T-helper 2 cell (primary cell): Measurements from ENCODE around the gene RASSF7.
A peak's percentile ranks its signal among the peaks of the same experiment; 100 is the strongest.

Source experiments
- DNase-seq, 5 experiments: peaks; one replicate each; pipeline versions ENCODE4 v3.0.0 to v3.0.0-alpha.2; 2012 to 2022

The RASSF7 gene

DNA sequence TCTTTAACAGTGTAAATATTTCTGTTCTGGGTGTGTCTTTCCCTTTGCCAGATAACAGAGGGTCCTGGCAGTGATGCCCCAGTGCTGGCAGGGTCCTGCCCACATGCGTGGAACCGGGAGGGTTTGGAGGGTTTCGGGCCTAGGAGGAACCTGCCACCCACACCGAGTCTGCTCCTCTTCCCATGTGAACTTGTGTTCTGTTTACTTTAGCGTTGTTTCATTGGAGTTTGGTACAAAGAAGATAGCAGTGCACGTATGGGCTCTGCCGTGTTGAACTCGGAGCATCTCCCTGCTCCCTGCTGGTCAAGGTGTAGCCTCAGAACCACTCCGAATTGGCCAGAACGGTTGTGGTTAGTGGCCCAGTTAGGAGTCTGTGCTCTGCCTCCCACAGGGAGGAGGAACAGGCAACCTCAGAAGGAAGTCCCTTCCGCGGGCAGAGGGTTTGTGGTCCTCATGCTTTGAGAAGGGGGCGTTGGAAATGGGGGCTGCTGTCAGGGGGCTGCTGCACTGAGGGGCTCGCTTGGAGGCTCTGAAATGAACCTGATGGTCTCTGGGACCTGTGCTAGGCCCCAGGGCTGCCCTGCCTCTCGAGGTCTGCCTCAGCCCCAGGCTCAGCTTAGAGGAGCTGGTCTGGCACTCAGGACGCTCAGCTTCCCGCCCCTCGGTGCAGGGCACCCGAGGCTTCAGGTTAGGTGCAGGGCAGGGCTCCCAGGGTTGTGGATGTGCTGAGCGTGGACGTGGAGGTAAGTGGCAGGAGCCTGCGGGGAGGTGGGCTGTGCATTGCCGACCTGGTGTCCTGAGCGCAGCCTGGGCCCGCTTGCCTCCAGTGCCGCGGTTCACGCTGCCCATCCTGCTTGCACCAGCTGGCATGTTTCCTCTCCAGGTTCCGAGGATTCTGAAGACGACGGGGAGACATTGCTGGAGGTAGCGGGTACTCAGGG lies 25.9 kb downstream of the RASSF7 start:
- no peak for DNase-seq

DNA sequence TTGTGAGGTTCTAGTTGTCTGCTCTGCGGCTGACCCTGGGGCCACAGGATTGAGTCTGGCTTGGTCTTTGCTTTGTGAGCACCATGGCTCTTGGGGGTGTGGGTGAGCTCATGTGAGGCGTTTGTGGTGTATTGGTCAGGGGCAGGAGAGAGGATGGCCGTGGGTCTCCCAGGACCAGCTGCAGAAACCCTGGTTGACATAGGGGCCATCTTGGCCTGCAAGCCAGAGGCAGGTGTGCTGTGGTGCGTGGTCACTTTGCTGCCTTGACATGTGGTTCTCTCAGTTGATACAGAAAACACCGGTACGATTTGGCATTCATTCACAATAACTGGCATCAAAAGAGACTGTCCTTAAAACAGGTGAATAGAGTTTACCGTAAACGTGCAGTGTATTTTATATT lies 26.8 kb downstream of the RASSF7 start:
- DNase-seq, result no peak

DNA sequence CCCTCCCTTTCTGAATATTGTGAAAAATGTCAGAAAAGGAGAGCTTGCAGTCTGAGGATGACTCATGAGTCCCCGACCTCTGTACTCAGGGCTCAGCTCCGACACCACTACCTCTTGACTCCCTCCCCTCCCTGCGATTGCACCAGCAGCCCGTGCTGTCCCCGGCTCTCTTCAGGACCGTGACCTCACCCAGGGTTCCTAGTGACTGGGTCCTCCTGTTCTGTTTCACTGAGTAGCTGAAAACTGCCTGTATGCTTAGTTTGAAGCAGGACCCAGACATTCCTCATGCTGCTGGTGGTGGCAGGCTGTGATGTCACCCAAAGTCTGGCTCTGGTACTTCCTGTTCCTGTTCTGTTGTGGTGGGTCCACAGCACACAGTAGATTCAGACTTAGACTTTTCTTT lies 27.2 kb downstream of the RASSF7 start:
- peak in 2 of 5 experiments; percentile 71 to 81 for DNase-seq

DNA sequence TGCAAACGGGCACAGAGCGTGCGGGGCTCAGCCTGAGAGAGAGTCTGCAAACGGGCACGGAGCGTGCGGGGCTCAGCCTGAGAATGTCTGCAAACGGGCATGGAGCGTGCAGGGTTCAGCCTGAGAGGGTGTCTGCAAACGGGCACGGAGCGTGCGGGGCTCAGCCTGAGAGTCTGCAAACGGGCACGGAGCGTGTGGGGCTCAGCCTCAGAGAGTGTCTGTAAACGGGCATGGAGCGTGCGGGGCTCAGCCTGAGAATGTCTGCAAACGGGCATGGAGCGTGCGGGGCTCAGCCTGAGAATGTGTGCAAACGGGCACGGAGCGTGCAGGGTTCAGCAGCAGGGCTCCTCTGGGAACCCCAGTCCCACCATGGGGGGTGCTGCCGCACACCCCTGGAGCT lies 29.0 kb downstream of the RASSF7 start:
- no peak for DNase-seq

DNA sequence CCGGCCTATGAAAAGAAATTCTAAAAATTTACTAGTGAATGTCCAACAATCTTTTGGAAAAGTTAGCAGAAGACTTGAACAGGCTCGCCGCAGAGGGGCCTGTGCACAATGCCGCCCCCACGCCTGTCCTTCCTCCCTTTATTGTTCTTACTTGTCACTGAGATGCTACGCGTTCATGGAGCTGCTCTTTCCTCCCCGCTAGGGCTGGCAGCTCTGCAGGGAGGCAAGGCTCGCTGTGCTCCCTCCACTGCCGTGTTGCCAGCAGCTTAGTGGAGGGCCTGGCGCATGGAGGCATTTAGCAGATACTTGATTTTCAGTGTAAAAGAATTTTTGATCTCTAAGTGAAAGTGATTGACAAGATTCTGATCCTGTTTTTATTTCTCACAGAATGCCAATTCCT lies 30.2 kb downstream of the RASSF7 start:
- no peak for DNase-seq

DNA sequence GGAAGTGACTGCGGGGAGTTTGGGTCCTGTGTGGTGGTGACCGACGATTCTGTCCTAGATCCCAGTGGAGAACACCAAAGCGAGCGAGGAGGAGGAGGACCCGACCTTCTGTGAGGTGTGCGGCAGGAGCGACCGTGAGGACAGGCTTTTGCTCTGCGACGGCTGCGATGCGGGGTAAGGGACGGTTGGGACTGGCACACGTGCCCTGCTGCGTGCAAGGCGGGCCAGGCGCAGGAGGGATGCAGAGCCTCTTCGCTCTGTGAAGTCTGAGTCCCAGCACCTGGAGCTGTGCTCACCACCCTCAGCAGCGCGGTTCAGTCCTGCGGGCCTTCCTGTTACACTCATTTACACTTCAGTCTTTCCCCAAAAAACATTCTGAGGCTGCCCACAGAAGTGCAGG lies 31.7 kb downstream of the RASSF7 start:
- DNase-seq, result no peak

DNA sequence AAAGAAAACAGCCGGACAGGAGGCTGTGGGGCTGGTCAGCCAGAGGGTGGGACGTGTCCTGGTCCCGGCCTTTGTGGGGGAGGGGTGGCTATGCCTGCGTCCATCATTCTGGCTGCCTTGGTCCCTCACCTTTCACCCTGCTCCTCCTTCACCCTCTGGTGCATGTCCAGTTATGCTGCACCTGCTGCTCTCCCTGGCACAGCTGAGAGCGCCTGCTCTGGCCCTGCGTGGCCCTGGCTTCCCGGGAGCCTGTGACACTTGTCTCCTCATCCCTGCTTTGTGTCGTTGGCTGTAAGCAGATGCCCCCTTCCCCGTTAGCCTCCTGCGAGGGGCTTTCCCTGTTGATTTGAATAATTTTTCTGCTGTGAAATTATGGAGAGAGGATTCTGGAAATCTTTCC lies 32.1 kb downstream of the RASSF7 start:
- no peak for DNase-seq

DNA sequence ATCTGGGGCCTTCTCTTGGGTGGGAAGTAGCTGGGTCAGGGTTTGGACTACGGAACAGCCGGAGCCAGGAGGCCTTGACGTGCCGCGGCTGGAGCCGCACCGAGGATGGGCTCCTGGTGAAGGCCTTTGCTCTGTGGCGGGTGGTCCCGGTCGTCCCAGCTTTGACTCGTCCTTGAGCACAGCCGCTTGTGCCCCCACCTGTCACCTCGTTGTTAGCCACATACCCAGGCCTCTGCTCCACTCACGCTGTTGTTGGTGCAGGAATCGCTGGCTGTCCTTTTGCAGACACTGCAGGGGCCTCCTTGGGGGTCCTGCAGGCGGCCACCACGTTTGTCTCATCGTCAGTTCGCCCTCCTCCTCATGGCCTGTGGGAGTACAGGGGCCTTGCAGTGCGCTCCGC lies 32.6 kb downstream of the RASSF7 start:
- no peak for DNase-seq

DNA sequence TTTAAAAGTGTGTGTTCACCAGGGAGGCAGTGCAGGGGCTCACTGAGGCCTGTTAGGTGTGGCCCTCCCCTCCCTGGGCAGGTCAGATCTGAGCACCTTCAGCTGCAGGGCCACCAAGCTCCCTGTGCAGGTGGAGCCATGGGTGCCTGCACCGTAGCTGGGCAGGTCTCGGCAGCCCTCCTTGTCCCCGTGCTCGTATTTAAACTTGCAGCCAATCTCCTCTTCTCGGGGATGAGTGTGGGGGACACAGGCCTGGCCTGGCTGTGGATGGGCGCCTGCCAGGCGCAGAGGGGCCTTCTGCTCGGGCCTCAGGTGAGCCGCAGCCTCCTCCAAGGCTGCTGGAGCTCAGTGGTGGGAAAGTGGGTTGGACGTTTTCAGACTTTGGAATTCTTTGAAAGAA lies 34.6 kb downstream of the RASSF7 start:
- DNase-seq, result no peak

DNA sequence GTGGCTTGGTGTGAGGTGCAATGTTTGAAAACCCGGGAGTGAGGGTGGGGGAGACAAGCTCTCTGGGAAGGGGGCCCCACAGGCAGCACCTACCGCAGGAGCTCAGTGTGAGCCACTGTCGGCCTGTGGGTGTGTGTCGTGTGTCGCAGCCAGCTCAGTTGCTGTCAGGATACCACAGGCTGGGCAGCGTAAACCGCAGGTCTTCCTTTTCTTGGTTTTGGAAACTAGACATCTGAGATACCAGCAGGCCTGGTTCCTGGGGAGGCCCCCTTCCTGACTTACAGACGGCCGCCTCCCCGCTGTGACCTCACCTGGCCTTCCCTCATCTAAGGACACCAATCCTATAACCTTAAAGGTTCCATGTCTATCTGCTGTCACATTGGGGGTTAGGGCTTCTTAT lies 35.6 kb downstream of the RASSF7 start:
- peak in 2 of 5 experiments; percentile 21 to 37 for DNase-seq

DNA sequence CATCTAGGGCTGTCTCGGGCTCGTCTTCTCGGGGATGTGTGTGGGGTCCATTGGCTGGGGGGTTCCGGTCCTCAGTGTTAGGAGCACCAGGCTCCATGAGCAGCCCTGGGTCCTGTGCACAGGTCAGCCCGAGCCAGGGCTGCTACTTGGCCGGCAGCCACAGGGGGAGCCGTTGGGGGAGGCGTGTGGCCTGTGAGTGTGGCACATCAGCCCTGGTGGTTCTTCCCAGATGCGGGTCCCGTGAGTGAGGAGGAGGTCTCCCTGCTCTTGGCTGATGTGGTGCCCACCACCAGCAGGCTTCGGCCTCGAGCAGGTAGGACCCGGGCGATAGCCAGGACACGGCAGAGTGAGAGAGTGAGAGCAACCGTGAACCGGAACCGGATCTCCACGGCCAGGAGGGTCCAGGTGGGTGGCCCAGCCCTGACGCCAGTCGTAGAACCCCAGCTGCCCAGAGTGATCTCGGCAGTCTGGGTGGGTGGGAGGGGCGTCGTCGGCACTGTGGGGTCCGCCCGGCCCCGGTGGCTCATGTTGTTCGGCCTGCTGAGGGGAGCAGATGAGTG lies 36.5 kb downstream of the RASSF7 start:
- no peak for DNase-seq

DNA sequence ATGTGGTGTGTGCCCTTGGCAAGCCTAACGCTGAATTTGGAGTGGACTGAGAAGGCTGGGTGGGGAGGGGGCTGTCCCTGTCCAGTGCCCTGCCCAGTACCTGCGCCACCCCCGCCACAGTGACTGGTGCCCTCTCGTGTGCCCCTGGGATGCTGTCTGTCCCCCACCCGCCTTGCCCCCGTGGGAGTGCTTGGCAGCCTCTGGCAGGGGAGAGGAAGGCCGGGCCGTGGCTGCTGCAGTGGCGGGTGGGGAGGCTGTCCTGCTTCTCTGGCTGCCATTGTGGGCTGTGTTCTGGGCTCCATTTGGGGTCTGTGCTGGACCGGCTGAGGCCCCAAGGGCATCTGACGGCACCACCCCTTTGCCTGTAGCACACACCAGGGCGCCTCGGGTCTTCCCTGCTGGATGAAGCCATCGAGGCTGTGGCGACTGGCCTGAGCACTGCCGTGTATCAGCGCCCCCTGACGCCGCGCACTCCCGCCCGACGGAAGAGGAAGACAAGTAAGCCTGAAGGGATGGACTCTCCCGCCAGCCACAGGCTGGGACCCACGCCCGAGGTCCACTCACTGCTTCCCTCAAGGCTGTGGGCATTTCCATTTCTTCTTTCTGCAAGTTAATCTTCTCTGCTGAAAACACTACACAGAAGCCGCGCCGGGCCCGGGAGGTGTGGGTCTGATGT lies 37.4 kb downstream of the RASSF7 start:
- no peak for DNase-seq

DNA sequence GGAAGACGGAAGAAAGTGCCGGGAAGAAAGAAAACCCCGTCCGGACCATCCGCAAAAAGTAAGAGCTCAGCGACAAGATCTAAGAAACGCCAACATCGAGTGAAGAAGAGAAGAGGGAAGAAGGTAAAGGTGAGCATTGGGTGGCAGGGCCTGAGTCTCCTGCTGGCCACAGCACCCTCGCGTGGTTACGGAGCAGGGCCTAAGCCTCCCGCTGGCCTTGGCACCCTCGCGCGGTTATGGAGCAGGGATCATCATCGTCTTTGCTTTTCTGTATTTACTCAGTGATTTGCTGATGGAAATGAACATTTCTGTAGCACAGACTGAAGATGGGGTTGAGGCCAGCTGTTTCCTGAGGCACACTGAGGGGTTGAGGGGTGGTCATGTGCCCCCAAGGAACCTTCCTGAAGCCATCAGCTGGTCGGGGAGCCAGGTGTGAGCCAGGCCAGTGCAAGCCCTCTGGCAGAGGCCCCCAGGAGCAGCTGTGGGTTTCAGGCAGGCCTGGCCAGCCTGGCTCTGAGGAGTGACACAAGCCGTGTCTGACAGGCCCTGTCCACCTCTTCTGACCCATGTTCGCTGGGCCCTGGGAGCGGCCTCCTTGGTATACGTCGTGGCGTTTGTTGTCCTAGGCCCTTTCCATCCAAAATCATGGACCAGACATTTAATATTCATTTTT lies 40.9 kb downstream of the RASSF7 start:
- no peak for DNase-seq

DNA sequence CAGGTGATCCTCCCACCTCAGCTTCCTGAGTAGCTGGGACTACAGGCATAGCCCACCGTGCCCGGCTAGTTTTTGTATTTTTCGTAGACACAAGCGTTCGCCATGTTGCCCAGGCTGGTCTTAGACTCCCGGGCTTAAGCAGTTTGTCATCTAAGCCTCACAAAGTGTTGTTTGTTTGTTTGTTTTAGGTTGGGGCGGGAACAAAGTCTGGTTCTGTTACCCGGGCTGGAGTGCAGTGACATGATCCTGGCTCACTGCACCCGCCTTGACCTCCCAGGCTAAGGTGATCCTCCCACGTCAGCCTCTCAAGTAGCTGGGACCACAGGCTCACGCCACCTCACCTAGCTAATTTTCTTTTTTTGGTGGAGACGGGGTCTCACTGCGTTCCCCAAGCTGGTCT lies 42.4 kb downstream of the RASSF7 start:
- no peak for DNase-seq

DNA sequence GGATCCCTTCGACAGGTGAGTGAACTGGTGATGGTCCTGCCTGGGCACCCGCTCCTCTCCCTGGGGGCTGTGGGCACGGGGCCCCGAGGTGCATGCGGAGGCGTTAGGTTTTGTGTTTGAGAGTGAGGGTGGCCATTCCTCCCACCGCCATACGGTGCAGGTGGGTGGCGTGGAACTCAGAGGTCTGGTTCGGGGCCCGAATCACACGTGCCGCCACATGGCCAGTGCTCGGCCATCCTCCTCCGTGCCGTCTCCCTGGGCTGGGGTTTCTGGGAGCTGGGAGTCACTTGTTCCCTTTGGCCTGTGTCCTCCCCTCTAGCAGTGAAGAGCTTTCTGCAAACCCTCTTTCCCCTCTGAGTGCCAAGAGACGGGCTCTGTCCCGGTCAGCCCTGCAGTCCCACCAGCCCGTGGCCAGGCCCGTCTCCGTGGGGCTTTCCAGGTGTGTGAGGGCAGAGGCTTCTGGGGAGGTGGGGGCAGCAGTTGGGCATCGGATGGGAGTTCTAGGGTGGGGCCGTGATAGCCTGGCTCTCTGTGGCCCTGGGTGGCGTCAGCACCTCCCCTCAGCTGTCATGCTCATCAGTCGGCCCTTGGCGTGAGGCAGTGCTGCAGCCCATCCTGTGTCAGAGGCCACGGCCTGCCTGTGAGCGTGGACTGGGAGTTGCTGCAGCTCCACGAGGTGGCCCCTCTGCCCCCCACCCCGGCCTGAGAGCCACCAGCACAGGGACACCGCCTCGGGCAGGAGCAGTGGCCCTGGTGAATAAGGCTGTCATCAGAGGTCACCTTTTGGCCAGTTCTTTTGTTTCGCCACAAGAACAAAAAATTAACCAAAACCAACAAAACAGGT lies 44.7 kb downstream of the RASSF7 start:
- DNase-seq, result no peak

DNA sequence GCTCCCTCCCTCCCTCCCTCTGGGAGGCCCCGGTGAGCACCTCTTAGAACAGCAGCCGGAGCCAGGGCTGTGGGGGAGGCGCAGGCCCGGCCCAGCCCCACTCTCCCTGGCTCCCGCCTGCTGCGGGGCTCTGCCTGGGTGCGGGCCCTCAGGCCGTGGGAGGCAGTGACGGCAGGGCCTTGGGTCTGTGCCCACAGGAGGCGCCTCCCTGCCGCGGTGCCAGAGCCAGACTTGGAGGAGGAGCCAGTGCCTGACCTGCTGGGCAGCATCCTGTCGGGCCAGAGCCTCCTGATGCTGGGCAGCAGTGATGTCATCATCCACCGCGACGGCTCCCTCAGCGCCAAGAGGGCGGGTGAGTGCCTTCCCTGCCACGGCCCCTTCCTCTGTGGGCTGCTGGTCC lies 45.5 kb downstream of the RASSF7 start:
- no peak for DNase-seq

DNA sequence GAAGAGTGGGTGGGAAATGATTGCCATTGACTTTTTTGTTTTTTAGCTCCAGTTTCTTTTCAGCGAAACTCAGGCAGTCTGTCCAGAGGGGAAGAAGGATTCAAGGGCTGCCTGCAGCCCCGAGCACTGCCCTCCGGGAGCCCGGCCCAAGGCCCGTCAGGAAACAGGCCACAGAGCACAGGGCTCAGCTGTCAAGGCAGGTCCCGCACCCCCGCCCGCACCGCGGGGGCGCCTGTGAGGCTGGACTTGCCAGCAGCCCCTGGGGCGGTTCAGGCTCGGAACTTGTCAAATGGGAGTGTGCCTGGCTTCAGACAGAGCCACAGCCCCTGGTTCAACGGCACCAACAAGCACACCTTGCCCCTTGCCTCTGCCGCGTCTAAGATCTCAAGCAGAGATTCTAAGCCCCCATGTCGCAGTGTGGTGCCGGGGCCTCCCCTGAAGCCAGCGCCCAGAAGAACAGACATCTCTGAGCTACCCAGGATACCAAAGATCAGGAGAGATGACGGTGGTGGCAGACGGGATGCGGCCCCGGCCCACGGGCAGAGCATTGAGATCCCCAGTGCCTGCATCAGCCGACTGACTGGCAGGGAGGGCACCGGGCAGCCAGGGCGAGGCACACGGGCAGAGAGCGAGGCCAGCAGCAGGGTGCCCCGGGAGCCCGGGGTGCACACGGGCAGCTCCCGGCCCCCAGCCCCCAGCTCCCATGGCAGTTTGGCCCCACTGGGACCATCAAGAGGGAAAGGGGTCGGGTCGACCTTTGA lies 46.4 kb downstream of the RASSF7 start:
- no peak for DNase-seq

DNA sequence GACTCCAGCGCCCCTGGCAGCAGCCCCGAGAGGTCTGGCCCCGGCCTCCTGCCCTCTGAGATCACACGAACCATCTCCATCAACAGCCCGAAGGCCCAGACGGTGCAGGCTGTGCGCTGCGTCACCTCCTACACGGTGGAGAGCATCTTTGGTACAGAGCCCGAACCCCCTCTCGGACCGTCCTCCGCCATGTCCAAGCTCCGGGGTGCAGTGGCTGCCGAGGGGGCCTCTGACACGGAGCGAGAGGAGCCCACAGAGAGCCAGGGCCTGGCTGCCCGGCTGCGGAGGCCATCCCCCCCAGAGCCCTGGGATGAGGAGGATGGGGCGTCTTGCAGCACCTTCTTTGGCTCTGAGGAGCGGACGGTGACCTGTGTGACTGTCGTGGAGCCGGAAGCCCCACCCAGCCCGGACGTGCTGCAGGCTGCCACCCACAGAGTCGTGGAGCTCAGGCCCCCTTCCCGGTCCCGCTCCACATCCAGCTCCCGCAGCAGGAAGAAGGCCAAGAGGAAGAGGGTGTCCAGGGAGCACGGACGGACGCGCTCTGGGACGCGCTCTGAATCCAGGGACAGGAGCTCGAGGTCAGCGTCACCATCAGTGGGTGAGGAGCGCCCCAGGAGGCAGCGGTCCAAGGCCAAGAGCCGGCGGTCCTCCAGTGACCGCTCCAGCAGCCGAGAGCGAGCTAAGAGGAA lies 47.3 kb downstream of the RASSF7 start:
- DNase-seq, result no peak

DNA sequence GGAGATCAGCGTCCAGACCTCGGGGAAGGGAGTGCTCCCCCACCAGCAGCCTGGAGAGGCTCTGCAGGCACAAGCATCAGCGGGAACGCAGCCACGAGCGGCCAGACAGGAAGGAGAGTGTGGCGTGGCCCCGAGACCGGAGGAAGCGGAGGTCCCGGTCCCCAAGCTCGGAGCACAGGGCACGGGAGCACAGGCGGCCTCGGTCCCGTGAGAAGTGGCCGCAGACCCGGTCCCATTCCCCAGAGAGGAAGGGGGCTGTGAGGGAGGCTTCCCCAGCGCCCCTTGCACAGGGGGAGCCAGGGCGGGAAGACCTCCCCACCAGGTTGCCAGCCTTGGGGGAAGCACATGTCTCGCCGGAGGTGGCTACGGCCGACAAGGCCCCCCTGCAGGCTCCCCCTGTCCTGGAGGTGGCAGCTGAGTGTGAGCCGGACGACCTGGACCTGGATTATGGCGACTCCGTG lies 48.1 kb downstream of the RASSF7 start:
- DNase-seq, result no peak

DNA sequence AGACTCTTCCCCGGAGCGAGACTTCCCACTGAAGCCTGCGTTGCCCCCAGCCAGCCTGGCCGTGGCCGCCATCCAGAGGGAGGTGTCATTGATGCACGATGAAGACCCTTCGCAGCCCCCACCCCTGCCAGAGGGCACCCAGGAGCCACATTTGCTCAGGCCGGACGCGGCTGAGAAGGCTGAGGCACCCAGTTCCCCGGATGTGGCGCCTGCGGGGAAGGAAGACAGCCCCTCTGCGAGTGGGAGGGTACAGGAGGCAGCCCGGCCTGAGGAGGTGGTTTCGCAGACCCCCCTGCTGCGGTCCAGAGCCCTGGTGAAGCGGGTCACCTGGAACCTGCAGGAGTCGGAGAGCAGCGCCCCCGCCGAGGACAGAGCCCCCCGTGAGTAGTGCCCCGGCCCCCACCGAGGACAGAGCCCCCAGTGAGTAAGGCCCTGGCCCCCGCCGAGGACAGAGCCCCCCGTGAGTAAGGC lies 48.6 kb downstream of the RASSF7 start:
- DNase-seq, result no peak
